IMR-90 (cell line): ENCODE measurements around the gene PILRB.
"Not testable (repeated sequence)": the region's sequence is repeated elsewhere in the genome, so short reads cannot be mapped to it uniquely, and the experiment has no call there.

Experiments used
- CEBPB ChIP-seq: IDR thresholded peaks from 2 replicates; pipeline ENCODE4 v1.6.1; 2012; ENCODE audit warnings: low read depth, low read length, improper control_type of control experiment
- CTCF ChIP-seq: conservative IDR thresholded peaks from 2 replicates; pipeline ENCODE4 v1.5.1; 2012; ENCODE audit warnings: mild to moderate bottlenecking, low read depth, low read length, improper control_type of control experiment
- ELK1 ChIP-seq: fragments of 150-350 bp; IDR thresholded peaks from 2 replicates; pipeline ENCODE4 v1.6.1; 2016; ENCODE audit warnings: low read depth, mild to moderate bottlenecking, low read length, moderate library complexity, borderline replicate concordance
- FOS ChIP-seq: fragments of 150-350 bp; IDR thresholded peaks from 2 replicates; pipeline ENCODE4 v1.6.1; 2016; ENCODE audit warnings: low read depth, low read length
- MAFK ChIP-seq: IDR thresholded peaks from 2 replicates; pipeline ENCODE4 v1.6.1; 2012; ENCODE audit warnings: low read depth, low read length, improper control_type of control experiment
- NFE2L2 ChIP-seq: fragments of 150-350 bp; IDR thresholded peaks from 2 replicates; pipeline ENCODE4 v1.6.1; 2016; ENCODE audit warnings: low read depth, mild to moderate bottlenecking, low read length
- POLR2A ChIP-seq: IDR thresholded peaks from 2 replicates; pipeline ENCODE4 v1.6.1; 2012; ENCODE audit warnings: mild to moderate bottlenecking, low read depth, low read length
- RAD21 ChIP-seq: IDR thresholded peaks from 2 replicates; pipeline ENCODE4 v1.6.1; 2012; ENCODE audit warnings: low read length, improper control_type of control experiment
- RCOR1 ChIP-seq: IDR thresholded peaks from 2 replicates; pipeline ENCODE4 v1.6.1; 2012; ENCODE audit warnings: mild to moderate bottlenecking, low read length, improper control_type of control experiment; ENCODE audit not compliant: insufficient replicate concordance
- RFX5 ChIP-seq: IDR thresholded peaks from 2 replicates; pipeline ENCODE4 v1.8.0; 2012; ENCODE audit warnings: low read depth, mild to moderate bottlenecking, low read length, moderate library complexity
- USF2 ChIP-seq: fragments of 150-350 bp; IDR thresholded peaks from 2 replicates; pipeline ENCODE4 v1.6.1; 2017; ENCODE audit warnings: mild to moderate bottlenecking, antibody characterized with exemption, low read length, low read depth

GRCh38 chr7:100365998-100366367 is 8.1 kb downstream of the PILRB start:
- not testable (repeated sequence) for TF ChIP-seq CTCF, CEBPB, USF2, ELK1, FOS, NFE2L2, RFX5, POLR2A, MAFK, RAD21, RCOR1
